NCI-H460 (cell line): ENCODE results near the gene GPR26. TPM values are rescaled to one million over a fixed set of nuclear protein-coding genes. Genes with fewer than 3 reads are reported as not detected.

Experiments used
- DNase-seq: peaks from one replicate; pipeline ENCODE4 v3.0.0-alpha.2; 2016; ENCODE audit warnings: low read depth; ENCODE audit errors: extremely low read depth
- total RNA-seq: library from RNA; depleted of rRNA; stranded (reverse); fragments of >200 nt; shearing (Covaris generic); gene quantifications from 2 replicates; pipeline ENCODE4 v1.2.3, GENCODE V29; 2014

The GPR26 gene
- total RNA-seq, 1 experiment from 2014 or later: not detected

GRCh38 chr10:123645016-123645415, 21.1 kb upstream of the GPR26 start:
- DNase-seq: no peak

- DNase-seq: no peak
Observed at GRCh38 chr10:123645615-123646014, 20.5 kb upstream of the GPR26 start.

- no peak for DNase-seq
Observed at GRCh38 chr10:123648595-123648994, 17.6 kb upstream of the GPR26 start.

GRCh38 chr10:123649676-123650075, 16.5 kb upstream of the GPR26 start:
- no peak for DNase-seq

GRCh38 chr10:123651421-123652047, 14.6 kb upstream of the GPR26 start:
- no peak for DNase-seq

- DNase-seq: no peak
Observed at GRCh38 chr10:123655751-123656150, 10.4 kb upstream of the GPR26 start.

GRCh38 chr10:123663522-123663921, 2.6 kb upstream of the GPR26 start:
- no peak for DNase-seq

GRCh38 chr10:123665491-123666286, 466 bp upstream of the GPR26 start:
- no peak for DNase-seq

- no peak for DNase-seq
Observed at GRCh38 chr10:123669886-123670285, 3.7 kb downstream of the GPR26 start.

GRCh38 chr10:123673198-123673597, 7.0 kb downstream of the GPR26 start:
- DNase-seq: no peak

- no peak for DNase-seq
Observed at GRCh38 chr10:123674741-123675140, 8.6 kb downstream of the GPR26 start.

GRCh38 chr10:123675811-123676210, 9.7 kb downstream of the GPR26 start:
- no peak for DNase-seq

GRCh38 chr10:123677556-123677955, 11.4 kb downstream of the GPR26 start:
- no peak for DNase-seq

- no peak for DNase-seq
Observed at GRCh38 chr10:123678376-123678775, 12.2 kb downstream of the GPR26 start.

- DNase-seq: no peak
Observed at GRCh38 chr10:123681285-123681684, 15.1 kb downstream of the GPR26 start.

GRCh38 chr10:123682477-123682876, 16.3 kb downstream of the GPR26 start:
- DNase-seq: no peak

- DNase-seq: no peak
Observed at GRCh38 chr10:123683459-123683858, 17.3 kb downstream of the GPR26 start.

GRCh38 chr10:123683865-123684264, 17.7 kb downstream of the GPR26 start:
- DNase-seq: no peak

GRCh38 chr10:123685260-123685659, 19.1 kb downstream of the GPR26 start:
- no peak for DNase-seq

GRCh38 chr10:123687758-123688157, 21.6 kb downstream of the GPR26 start:
- no peak for DNase-seq

- no peak for DNase-seq
Observed at GRCh38 chr10:123689880-123690279, 23.7 kb downstream of the GPR26 start.

- DNase-seq: no peak
Observed at GRCh38 chr10:123703195-123703790, 37.1 kb downstream of the GPR26 start.
